HepG2 (cell line): ENCODE data around the gene THRB. TPM values are rescaled to one million over a fixed set of nuclear protein-coding genes. Genes with fewer than 3 reads are reported as not detected.

Experiments used
- BCL6 ChIP-seq: IDR thresholded peaks from 2 replicates; pipeline ENCODE4 v1.6.1; 2016; ENCODE audit warnings: missing genetic modification reagents, missing compliant biosample characterization
- HDAC1 ChIP-seq: sonication (generic); formaldehyde crosslinking; IDR thresholded peaks from 2 replicates; pipeline ENCODE4 v1.5.1; 2020; ENCODE audit warnings: mild to moderate bottlenecking, missing genetic modification reagents
- HDAC2 ChIP-seq: sonication (generic); formaldehyde crosslinking; IDR thresholded peaks from 2 replicates; pipeline ENCODE4 v1.4.0; 2020; ENCODE audit warnings: missing genetic modification reagents
- IRF2 ChIP-seq: IDR thresholded peaks from 2 replicates; pipeline ENCODE4 v1.6.1; 2018; ENCODE audit warnings: missing genetic modification reagents, missing compliant biosample characterization
- LCORL ChIP-seq, 2 experiments: fragments of 450-650 bp in 1 of 2; sonication (generic) in 1 of 2; formaldehyde crosslinking in 1 of 2; IDR thresholded peaks; 2 replicates each; pipeline versions ENCODE4 v1.5.0 to v1.6.1; 2017 to 2020; ENCODE audit warnings: antibody characterized with exemption in 1 of 2, missing genetic modification reagents in 1 of 2
- MAFK ChIP-seq, 2 experiments: IDR thresholded peaks in 1 of 2; conservative IDR thresholded peaks in 1 of 2; 2 replicates each; pipeline ENCODE4 v1.6.1; 2011; ENCODE audit warnings: improper control_type of control experiment in 2 of 2, low read length in 2 of 2
- MIER3 ChIP-seq: IDR thresholded peaks from 2 replicates; pipeline ENCODE4 v1.6.1; 2016; ENCODE audit warnings: missing compliant biosample characterization, borderline replicate concordance
- NR2F1 ChIP-seq, 2 experiments: fragments of 450-650 bp in 1 of 2; formaldehyde crosslinking in 1 of 2; IDR thresholded peaks; 2 replicates each; pipeline versions ENCODE4 v1.5.0 to v1.6.1; 2016 to 2020; ENCODE audit warnings: mild to moderate bottlenecking in 1 of 2, missing compliant biosample characterization in 1 of 2, missing genetic modification reagents in 1 of 2, moderate library complexity in 1 of 2
- REPIN1 ChIP-seq: sonication (generic); formaldehyde crosslinking; IDR thresholded peaks from 2 replicates; pipeline ENCODE4 v1.8.0; 2022; ENCODE audit warnings: missing genetic modification reagents, low read depth, mild to moderate bottlenecking, borderline replicate concordance
- SIN3A ChIP-seq: IDR thresholded peaks from 2 replicates; pipeline ENCODE4 v1.6.1; 2011; ENCODE audit warnings: low read depth, mild to moderate bottlenecking, control low read depth, low read length, borderline replicate concordance
- TCF7L2 ChIP-seq: IDR thresholded peaks from 2 replicates; pipeline ENCODE4 v1.6.1; 2011; ENCODE audit warnings: mild to moderate bottlenecking, low read depth, low read length, moderate library complexity
- ZBTB3 ChIP-seq: sonication (generic); formaldehyde crosslinking; IDR thresholded peaks from 2 replicates; pipeline ENCODE4 v1.4.0; 2020; ENCODE audit warnings: low read depth, mild to moderate bottlenecking, moderate library complexity, missing genetic modification reagents, borderline replicate concordance
- ZNF251 ChIP-seq: sonication (generic); formaldehyde crosslinking; IDR thresholded peaks from 2 replicates; pipeline ENCODE4 v1.9.0; 2021; ENCODE audit warnings: mild to moderate bottlenecking, missing genetic modification reagents
- ZNF510 ChIP-seq: sonication (generic); formaldehyde crosslinking; IDR thresholded peaks from 2 replicates; pipeline ENCODE4 v1.4.0; 2020; ENCODE audit warnings: low read depth, mild to moderate bottlenecking, missing genetic modification reagents
- ZNF772 ChIP-seq: sonication (generic); formaldehyde crosslinking; IDR thresholded peaks from 2 replicates; pipeline ENCODE4 v1.5.0; 2020; ENCODE audit warnings: mild to moderate bottlenecking, missing genetic modification reagents
- polyA plus RNA-seq, 8 experiments: library from polyadenylated mRNA; depleted of rRNA in 3 of 8; stranded (reverse) in 7 of 8; unstranded in 1 of 8; fragments of >200 nt; fragmentation: Illumina TruSeq in 4 of 8; extraction: Trizol in 4 of 8; gene quantifications; 2 replicates each; pipeline versions ENCODE4 v1.2.1 to v1.2.3, GENCODE V29; 2011 to 2016; ENCODE audit warnings: low read depth in 4 of 8, missing spikeins in 1 of 8, mixed read lengths in 1 of 8; ENCODE audit not compliant: insufficient read depth in 1 of 8
- total RNA-seq, 5 experiments: library from RNA; depleted of rRNA; stranded (reverse); fragments of >200 nt; fragmentation: Illumina TruSeq; extraction: Trizol; gene quantifications; 2 replicates each; pipeline ENCODE4 v1.2.3, GENCODE V29; 2016; ENCODE audit warnings: low read depth in 1 of 5
- TF ChIP-seq, protein P1 (sequence below): sonication (generic); formaldehyde crosslinking; IDR thresholded peaks from 2 replicates; pipeline ENCODE4 v1.5.0; 2020; ENCODE audit warnings: missing genetic modification reagents
- TF ChIP-seq, protein P2 (sequence below): sonication (generic); formaldehyde crosslinking; IDR thresholded peaks from 2 replicates; pipeline ENCODE4 v1.4.0; 2020; ENCODE audit warnings: low read depth, mild to moderate bottlenecking, missing genetic modification reagents
- TF ChIP-seq, protein P3 (sequence below): sonication (generic); formaldehyde crosslinking; conservative IDR thresholded peaks from 2 replicates; pipeline ENCODE4 v1.4.0; 2020; ENCODE audit warnings: mild to moderate bottlenecking, missing genetic modification reagents, moderate library complexity
- TF ChIP-seq, protein P4 (sequence below): sonication (generic); formaldehyde crosslinking; IDR thresholded peaks from 2 replicates; pipeline ENCODE4 v1.4.0; 2020; ENCODE audit warnings: missing genetic modification reagents
- TF ChIP-seq, protein P5 (sequence below): IDR thresholded peaks from 2 replicates; pipeline ENCODE4 v1.6.1; 2016; ENCODE audit warnings: missing genetic modification reagents, missing compliant biosample characterization

The THRB gene
- total and polyA plus RNA-seq, 2 of the 13 experiments (the other 11 are each of a cell fraction or from before 2014, with no cell fraction given), result 4.7 to 22.7 TPM

DNA sequence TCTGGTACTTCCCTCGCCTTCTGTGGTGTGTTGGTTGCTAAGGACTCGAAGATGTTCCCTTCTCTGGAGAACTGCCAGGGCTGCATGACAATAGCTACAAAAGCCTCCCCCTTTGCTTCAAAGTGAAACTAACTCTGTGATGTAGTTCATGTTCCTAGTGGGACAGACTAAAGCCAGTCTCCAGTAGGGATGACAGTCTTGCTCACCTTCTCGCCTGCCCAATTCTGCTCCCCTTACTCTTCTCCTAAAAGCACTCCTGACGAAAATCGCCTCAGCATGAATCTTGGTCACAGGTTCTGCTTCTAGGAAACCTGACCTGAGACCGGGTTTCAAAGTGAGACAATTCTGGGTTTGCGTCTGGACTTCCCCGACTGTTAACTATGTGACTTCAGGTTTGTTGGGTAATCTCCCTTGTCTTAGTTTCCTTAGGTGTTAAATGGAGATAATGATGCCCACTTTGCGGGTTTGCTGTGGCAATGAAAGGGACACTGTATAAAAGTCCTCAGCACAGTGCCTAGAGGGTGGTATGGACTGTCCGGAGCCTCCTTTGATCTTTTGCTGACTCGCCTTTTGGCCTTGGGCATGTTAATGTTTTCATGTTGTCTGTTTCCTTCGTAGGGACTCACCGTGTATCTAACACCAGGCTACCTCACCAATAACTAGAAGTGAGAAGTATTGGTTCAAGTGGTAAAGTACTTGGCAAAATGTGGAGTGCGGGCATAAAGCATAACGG, 24.9 kb upstream of the THRB start (continued):
- TF ChIP-seq ZNF772 (CRISPR knock-in tag) (no peak), NR2F1 (CRISPR knock-in tag; IDR thresholded peaks at IDR 0.05) (no peak), TCF7L2 (peak; percentile 78), ZBTB3 (no peak), ZNF251 (no peak), MIER3 (CRISPR knock-in tag) (0 out of 2 replicates have a peak, but pooled peaks have one; percentile 16), MAFK (conservative IDR thresholded peaks at IDR 0.05 in 1 of 2, IDR thresholded peaks at IDR 0.05 in 1 of 2; ENCODE audit: low read length in 2 of 2) (peak; percentile 90 to 92), HDAC2 (no peak), ZNF510 (CRISPR knock-in tag) (0 out of 2 replicates have a peak, but pooled peaks have one; percentile 42), HDAC1 (CRISPR knock-in tag) (0 out of 2 replicates have a peak, but pooled peaks have one; percentile 16), LCORL (IDR thresholded peaks at IDR 0.05) (no peak), LCORL (CRISPR knock-in tag; IDR thresholded peaks at IDR 0.05) (0 out of 2 replicates have a peak, but pooled peaks have one; percentile 14), BCL6 (CRISPR knock-in tag) (peak; percentile 56), IRF2 (peak; percentile 74; the same call in 1 of the 2 replicates), REPIN1 (CRISPR knock-in tag) (peak; percentile 55; the same call in 1 of the 2 replicates), SIN3A (0 out of 2 replicates have a peak, but pooled peaks have one; percentile 40)
- TF ChIP-seq, protein P1, sequence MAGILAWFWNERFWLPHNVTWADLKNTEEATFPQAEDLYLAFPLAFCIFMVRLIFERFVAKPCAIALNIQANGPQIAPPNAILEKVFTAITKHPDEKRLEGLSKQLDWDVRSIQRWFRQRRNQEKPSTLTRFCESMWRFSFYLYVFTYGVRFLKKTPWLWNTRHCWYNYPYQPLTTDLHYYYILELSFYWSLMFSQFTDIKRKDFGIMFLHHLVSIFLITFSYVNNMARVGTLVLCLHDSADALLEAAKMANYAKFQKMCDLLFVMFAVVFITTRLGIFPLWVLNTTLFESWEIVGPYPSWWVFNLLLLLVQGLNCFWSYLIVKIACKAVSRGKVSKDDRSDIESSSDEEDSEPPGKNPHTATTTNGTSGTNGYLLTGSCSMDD (CRISPR knock-in tag), result no peak
- TF ChIP-seq, protein P2, sequence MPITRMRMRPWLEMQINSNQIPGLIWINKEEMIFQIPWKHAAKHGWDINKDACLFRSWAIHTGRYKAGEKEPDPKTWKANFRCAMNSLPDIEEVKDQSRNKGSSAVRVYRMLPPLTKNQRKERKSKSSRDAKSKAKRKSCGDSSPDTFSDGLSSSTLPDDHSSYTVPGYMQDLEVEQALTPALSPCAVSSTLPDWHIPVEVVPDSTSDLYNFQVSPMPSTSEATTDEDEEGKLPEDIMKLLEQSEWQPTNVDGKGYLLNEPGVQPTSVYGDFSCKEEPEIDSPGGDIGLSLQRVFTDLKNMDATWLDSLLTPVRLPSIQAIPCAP (CRISPR knock-in tag), result 0 out of 2 replicates have a peak, but pooled peaks have one; percentile 83
- TF ChIP-seq, protein P3, sequence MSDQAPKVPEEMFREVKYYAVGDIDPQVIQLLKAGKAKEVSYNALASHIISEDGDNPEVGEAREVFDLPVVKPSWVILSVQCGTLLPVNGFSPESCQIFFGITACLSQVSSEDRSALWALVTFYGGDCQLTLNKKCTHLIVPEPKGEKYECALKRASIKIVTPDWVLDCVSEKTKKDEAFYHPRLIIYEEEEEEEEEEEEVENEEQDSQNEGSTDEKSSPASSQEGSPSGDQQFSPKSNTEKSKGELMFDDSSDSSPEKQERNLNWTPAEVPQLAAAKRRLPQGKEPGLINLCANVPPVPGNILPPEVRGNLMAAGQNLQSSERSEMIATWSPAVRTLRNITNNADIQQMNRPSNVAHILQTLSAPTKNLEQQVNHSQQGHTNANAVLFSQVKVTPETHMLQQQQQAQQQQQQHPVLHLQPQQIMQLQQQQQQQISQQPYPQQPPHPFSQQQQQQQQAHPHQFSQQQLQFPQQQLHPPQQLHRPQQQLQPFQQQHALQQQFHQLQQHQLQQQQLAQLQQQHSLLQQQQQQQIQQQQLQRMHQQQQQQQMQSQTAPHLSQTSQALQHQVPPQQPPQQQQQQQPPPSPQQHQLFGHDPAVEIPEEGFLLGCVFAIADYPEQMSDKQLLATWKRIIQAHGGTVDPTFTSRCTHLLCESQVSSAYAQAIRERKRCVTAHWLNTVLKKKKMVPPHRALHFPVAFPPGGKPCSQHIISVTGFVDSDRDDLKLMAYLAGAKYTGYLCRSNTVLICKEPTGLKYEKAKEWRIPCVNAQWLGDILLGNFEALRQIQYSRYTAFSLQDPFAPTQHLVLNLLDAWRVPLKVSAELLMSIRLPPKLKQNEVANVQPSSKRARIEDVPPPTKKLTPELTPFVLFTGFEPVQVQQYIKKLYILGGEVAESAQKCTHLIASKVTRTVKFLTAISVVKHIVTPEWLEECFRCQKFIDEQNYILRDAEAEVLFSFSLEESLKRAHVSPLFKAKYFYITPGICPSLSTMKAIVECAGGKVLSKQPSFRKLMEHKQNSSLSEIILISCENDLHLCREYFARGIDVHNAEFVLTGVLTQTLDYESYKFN (CRISPR knock-in tag), result peak; percentile 52
- TF ChIP-seq, protein P4, sequence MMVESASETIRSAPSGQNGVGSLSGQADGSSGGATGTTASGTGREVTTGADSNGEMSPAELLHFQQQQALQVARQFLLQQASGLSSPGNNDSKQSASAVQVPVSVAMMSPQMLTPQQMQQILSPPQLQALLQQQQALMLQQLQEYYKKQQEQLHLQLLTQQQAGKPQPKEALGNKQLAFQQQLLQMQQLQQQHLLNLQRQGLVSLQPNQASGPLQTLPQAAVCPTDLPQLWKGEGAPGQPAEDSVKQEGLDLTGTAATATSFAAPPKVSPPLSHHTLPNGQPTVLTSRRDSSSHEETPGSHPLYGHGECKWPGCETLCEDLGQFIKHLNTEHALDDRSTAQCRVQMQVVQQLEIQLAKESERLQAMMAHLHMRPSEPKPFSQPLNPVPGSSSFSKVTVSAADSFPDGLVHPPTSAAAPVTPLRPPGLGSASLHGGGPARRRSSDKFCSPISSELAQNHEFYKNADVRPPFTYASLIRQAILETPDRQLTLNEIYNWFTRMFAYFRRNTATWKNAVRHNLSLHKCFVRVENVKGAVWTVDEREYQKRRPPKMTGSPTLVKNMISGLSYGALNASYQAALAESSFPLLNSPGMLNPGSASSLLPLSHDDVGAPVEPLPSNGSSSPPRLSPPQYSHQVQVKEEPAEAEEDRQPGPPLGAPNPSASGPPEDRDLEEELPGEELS, result peak; percentile 55
- TF ChIP-seq, protein P5, sequence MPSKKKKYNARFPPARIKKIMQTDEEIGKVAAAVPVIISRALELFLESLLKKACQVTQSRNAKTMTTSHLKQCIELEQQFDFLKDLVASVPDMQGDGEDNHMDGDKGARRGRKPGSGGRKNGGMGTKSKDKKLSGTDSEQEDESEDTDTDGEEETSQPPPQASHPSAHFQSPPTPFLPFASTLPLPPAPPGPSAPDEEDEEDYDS (CRISPR knock-in tag), result no peak
